NCI-H1417 treated with DMSO at 0.1 percent for 48 hours (cell line): ENCODE data around the gene ITGB6.

Source experiments
- DNase-seq: peaks from one replicate; lab custom pipeline; 2025; lab: John Stamatoyannopoulos, UW

Gene ITGB6, protein sequence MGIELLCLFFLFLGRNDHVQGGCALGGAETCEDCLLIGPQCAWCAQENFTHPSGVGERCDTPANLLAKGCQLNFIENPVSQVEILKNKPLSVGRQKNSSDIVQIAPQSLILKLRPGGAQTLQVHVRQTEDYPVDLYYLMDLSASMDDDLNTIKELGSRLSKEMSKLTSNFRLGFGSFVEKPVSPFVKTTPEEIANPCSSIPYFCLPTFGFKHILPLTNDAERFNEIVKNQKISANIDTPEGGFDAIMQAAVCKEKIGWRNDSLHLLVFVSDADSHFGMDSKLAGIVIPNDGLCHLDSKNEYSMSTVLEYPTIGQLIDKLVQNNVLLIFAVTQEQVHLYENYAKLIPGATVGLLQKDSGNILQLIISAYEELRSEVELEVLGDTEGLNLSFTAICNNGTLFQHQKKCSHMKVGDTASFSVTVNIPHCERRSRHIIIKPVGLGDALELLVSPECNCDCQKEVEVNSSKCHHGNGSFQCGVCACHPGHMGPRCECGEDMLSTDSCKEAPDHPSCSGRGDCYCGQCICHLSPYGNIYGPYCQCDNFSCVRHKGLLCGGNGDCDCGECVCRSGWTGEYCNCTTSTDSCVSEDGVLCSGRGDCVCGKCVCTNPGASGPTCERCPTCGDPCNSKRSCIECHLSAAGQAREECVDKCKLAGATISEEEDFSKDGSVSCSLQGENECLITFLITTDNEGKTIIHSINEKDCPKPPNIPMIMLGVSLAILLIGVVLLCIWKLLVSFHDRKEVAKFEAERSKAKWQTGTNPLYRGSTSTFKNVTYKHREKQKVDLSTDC

DNA sequence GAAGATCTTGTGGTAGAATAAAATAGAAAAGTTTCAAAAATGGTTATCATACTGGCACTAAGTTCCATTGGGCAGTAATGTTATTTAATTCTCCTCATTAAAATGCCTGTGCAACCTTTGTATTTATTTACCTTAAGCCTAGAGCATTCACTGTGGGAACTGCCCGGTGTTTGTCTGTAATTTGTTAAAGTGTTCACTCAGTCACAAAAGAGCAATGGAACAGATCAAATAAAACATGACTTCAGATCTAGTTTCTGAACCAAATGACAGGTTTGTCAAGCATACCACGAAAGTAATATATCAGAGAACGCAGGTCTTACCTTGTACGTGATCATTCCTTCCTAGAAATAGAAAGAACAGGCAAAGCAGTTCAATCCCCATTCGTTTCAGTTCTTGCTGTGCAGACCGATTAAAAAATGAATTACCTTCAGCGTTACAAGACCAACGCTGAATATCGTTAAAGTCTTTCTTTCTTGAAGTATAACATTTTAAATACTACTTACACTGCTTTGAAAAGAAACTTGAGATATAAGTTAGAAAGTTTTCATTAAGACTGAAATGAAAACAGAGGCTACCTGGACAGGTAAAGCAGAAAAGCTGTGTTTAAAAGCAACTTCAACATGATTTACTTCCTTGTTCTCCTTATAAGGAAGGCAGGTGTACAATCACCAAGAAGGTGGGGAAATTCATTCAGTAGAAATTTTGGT, at the start of gene ITGB6:
Gene ITGB6 (minus strand): TSS at position 590 of the 707 bp plus-strand sequence. CDS start 209 bp downstream, at position 381.
- DNase-seq = no peak

DNA sequence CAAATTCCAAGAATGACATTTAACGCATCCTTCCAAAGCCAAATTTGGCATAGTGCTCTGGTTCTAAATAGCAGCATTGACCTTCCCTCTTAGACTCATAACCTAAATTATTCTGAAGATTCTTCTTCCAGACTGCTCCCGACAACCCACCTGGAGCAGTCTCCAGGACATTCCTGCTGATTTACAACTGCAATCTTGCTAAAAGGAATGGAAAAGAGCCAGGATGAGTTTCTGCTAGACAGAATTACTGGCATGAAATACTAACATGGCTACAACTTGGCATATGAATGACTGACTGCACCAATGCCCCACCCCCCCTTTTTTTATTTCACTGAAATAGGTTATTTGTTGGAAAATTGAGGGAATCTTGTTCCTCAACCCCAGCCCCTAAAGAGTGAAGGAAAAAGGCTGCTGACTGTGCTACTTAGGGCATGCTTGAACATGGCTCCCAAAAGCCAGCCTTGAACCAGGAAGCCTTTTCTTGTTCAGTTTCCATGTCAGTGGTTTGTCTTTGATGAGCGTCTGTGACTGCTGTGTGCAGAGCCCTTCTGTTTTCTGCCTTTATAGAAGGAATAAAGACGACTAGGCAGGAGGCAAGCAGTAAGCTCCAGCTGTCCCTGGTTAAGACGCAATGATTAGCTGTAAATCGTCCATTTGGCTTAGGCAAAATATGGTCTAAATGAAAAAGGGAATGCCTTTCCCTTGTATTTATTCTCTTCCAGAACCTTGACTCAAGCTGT, 47.4 kb upstream of the ITGB6 start:
- DNase-seq = no peak

DNA sequence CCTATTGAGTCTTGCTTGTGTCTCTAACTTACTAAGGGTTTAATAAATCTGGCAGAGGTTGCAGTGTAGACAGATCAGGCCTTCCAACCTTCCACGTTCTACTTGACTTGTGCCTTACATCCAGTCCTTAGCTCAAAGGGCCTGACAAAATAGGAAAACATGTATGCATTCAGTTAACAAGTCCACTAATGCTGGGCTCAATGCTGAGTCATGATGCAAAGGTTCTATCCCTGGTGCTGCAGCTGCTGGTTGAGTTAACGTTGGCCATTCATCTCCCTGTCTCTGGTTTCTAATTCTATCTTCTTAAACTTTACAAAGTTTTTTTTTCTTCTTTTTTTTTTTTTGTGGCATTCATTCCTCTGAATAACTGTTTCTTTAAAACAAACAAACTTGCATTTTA, 46.3 kb upstream of the ITGB6 start:
- no peak for DNase-seq

DNA sequence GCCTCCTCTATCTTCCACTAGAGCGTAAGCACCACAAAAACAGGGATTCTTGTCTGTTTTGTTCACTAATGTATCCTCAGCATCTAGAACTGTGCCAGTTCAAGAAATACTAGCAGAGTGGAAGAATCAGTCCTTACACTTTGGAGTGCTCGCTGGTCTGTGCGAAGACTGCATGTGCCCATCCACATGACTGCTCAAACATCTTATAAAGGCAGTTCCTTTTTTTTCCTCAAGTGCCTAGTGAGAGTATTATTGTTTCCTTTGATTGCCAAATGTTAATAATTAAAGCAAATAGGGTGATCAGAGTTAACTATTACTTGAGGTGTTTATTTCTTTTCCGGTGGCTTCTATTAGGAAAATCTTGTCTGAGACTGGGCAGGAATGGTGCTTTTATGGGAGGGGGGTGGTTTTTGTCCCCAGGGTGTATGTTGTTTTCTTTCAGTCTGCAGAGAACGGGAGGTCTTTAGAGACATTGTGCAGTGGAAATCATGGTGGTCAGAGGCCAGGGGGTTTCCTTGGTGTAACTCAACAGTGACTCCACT, 45.6 kb upstream of the ITGB6 start:
- DNase-seq = no peak

DNA sequence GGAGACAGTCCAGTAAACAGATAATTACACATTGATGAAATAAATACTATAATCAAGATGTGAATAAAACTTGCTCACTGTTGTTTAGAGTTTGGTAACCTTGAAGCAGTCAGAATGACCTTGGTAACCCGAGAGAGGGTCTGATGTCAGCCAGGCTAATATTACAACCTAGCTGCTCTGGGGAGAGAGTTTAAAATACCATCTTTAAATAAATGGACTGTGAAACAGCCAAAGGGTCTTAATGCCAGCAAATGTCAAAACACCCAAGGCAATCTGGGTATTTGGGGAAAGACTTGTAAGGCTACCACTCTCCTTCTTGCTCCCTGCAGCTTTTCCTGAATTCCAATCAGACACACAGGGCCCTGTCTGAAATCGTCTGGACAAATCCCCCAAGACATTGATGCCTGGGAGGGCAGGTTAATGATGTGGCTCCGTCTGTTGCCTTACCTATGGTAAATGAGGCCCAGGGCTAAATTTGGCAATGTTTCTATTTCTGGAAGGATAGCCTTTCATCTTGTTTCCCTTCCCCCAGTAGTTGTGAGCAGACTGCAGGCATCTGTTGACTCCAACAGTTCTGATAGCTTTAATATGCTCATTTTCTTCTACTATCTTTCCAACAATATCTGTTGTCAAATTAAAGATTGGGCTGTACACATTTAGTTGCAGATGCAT, 43.0 kb upstream of the ITGB6 start:
- no peak for DNase-seq

DNA sequence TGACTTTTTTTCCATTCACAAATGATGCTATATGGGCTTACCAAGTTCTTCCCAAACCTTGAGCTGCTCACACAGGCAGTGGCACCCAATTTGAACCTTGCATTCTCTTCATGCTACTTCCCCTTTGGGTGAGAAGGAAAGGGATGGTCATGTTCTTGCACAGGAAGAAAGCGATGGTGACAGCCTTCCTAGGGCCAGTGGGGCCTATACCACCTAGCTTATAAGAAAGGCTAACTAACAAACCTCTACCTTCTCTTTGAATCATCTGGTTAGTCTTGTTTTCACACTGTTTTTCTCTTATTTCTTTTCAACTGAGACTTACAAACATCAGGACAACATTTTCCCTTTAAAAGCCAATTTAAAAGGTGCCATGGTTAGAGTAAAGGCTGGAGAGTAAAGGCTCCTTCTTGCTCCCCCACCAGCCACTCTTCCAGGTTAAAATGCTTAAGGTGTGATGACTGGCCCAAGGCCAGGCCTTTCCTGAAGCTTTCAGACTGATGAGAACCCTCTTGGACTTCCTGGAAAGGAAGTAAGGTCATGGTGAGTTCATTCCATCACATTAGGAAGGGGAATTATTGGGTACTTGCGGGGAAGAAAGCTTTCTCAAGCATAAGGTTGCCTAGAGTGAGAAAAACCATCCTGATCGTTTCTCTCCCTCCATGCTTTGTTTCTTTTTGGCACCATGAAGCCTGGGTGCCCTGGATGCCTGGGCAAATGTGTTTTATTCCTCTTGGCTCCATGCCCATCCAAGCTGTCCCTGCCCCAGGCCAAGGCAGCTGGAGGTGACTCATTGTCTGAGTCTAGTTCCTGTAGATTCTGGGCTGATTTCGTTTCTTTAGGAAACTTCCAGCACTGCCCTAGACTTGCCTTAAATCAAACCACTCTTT, 41.4 kb upstream of the ITGB6 start:
- no peak for DNase-seq

DNA sequence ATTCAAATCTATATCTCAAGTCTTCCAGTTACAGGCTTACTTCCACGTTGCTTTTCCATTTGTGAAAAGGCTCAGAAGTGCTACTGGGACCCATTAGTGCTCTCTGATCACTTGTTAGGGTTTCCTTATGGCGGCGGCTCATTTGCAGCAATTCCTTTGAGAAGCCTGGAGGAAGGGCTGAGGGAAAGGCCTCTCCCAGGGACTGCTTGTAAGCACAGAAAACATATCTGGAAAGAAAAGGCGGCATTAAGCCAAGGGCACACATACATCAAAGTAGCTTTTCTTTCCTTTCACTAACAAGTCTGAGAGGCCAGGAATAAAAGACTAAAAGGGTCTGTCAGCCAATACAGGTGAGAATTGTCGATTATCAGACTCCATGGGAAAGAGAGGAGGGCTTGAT, 39.4 kb upstream of the ITGB6 start:
- DNase-seq = no peak

DNA sequence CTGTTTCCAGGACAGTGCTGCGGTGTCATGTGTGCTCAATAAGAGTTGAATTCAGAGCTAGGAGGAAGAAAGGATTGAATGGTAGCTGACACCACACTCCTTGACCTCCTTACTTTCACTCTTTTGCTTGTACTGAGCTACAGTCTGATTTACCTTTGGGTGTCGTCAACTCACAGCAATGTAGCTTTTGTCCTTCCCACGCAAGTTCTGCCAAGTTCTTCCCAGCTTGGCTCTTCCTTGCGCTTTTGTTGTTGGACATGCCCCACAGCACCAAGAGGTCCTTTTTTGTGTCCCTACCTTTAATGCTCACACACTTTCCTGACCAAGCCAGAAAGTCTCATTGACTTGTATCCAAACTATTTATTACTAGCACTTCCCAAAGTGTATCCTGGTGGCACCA, 38.3 kb upstream of the ITGB6 start:
- no peak for DNase-seq

DNA sequence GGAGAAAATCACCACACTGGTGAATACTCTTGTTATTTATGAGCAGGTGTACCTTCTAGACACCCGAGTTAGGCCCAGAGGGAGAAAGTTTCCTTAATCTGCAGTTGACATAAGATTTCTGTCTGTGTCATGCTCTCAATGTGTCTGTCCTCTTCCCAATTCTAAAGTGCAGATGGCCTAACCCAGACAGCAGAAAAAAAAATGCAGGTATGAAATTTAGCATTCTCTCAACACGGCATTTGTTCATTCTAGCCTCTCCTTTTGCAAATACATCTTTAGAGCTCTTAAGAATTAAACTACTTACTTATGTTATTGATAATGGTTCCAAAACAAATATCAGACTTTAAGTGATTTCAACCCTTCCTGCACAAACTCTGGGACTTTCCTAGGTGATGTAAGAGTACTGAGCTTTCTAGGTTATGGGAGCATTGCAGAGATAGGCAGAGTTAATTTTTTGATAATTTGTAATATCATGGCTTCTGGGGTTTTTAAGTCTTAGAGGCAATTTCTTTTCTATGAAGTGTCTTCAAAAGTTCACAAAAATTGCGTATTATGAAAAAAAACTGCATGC, 32.9 kb upstream of the ITGB6 start:
- DNase-seq = no peak

DNA sequence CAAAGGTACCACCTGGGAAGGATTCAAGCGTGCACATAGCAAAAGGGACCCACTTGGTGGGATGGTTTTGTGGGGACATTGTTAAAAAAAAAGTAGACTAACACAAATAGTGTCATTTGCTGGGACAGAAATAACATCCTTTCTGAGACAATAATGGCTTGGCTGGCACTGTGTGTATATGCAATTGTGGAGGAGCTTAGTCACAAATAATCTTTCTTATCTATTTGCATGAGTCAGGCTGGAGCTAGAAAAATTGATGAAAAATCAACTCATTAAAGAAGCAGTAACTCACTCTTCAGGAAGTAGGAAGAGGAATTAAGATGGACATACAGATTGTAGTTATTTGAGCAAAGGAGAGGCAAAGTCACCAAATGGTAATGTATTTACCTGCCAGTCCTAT, 29.5 kb upstream of the ITGB6 start:
- no peak for DNase-seq

DNA sequence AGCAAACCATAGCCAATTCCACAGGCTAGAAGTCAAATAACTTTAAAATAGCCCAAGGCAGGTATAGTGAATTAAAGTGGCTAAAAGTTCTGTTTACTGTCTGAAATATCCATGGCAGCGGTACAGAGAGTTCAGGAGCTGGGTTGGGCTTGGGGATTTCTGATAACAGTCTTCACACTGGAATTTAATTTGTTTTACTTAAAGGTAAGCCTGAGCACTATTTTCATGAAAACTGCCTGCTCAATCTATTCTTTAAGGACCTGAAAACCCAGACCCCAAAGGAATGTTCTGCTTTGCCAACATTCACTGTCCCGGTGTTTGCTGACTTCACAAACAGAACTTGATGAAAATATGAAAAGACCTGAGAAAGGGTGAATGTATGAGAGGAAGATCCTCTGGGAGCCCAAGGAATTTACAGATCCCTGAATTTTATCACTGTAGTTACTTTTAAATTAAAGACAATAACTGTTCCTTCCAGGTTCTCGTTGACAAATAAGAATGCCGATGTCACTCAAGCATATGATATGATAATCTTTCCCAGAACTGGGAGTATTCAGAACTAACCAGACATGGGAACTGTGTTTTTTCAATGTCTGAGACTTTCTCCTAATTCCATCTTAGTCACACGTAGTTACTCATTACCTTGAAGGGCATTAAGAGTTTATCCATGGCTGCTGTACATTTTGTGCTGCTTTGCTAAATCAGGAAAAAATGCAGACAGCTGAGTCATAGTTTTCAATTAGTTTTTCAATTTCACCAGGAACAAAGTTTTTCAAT, 28.3 kb upstream of the ITGB6 start:
- DNase-seq = no peak

DNA sequence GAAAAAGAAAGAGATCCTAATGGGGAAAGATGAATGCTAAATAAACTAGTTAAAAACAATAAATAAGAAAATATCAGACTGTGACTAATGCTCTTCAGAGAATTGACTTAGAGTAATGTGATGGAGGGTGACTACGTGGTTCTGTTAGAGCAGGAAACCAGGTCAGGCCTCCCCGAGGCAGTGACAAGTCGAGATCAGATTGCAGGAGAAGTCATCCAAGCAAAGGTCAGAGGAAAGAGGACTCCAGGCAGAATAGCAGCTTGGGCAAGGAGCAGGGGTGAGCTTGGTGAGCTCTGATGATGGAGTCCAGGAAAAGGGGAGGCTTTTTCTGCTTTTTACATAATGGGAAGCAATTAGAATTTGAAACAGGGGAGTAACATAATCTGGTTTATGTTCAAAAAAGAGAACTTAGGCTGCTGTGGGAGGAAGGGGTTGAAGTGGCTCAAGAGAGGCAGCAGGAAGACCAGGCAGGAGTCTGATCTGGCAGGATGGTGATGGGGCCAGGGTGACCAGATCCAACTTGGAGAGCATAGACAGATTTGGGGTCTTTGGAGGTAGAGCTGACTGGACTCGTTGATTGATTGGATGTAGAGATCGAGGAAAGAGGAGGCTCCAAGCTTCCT, 27.3 kb upstream of the ITGB6 start:
- DNase-seq = no peak

DNA sequence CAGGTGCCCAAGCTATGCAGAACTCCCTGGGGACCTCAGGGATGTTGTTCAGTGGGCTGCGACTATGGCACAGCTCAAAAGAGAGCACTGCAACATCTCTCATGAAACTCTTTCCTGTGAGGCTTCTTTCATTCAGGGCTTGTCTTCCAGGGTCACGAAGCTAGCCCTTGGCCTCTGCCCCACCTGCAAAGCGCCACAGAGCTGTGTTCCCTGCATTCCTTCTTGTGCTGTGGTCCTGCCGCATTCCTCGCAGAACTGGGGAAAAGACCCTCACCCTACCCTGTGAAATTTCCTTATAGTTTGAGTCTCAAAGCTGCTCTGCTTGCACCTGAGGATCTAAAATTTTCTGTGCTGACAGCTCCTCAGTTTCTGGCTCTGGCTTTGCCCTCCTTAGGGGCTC, 26.3 kb upstream of the ITGB6 start:
- DNase-seq = no peak

DNA sequence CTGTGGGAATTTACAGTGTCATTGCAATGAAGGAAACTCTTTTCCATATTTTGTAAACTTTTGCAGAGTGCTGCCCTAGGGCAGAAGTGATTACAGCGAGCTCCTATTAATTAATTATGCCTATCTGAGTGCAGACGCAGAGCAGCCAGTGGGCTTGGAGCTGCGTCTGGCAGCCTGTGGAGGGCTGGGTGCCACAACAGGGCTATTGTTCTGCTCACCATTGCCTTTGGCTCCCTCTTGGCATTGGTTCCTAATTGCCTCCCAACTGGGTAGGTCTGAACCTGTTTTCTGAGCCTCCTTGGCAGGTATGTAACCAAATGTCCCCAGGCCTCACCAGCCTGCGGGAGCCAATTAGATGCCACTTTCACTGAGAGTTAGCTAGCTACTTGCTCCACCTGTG, 25.6 kb upstream of the ITGB6 start:
- DNase-seq = no peak

DNA sequence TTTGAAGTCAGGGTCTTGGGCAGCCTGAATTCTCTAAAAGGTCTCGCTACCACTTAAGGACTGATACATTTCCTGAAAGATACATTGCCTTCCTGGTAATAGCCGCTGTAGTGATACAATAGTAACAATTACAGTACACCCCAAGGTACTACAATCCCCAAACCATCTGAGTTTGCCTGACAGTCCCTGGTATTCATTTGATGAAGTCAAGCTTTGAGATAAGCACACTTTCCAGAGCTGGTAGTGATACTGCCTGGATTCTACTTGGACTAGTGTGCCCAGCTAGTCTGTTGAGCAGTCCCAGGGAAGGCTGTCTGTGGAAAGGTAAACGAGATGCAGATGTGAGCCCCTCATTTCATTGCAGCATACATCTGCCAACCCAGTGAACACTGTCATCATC, 24.4 kb upstream of the ITGB6 start:
- DNase-seq = no peak

DNA sequence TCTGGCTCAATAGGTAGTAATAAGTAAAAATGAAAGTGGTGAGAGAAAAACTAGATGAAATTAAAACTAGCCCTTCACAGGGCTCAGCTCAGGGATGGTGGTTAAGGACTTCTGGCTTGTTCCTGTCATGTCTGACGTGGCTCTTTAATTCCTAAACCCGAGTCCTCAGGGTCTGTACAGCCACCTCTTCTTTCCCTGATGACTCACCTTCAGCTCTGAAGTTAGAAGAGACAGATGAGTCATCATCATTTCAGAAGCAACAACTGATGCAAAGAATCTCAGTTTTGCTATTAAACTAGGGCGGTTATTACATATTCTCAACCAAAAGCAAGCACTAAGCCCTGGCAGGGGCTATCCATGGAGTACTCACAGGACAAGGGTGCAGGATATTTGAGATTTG, 24.0 kb upstream of the ITGB6 start:
- DNase-seq = no peak

DNA sequence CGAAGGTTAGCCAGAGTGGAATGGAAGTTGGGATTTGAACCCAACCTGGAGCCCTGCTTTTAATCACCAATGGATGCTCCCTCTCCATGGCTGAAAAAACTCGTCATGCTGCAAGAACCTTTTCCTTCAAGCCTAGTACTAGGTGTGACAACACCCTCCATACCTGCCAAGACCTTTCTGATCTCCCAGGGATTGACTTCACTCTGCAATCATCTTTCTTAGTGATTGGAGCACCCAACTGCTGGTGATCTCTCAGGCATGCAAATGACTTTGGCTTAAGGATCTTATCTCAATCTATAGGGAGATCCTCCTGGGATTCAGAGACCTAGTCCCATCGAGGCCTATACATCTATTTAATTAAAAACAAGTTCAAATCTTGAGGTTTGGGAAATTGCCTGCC, 23.5 kb upstream of the ITGB6 start:
- no peak for DNase-seq

DNA sequence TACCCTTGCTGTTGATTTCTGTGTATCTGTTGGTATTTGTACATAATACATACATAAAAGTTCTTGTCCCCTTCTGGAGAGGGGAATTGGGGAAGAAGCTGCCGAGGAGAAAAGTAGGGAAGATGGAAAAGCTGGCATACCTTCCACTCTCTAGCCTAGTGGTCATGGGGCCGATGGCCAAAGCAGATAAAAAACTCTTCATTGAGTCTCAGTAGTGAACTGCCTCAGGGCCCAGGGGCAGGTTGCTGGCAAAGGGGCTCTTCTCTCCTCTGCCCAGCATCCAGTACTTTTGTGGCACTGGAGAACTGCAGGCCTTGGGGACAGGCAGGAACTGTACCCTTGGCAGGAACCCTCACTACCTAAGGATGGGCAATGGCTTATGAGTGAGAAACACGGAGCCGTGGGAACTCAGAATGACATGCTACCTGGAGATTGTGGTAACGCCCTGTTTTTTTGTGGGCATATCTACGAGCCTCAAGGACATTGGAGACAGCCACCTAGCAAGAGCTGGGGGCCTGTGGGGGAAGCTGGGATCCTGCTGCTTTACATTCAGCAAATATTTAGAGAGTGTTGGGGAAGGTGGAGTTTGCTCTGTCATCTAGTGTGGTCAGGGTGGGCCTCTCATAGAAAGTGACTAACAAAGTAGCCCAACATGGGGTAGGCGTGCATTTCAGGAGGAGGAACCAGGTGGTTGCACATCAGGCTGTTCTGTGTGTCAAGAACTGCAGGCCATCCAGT, 22.6 kb upstream of the ITGB6 start:
- DNase-seq = no peak
